HEK293T (cell line): ENCODE measurements around the gene ZNF778.

Experiments
- ARNT ChIP-seq: fragments of 450-650 bp; IDR thresholded peaks from 2 replicates; pipeline ENCODE4 v1.6.1; 2017; ENCODE audit warnings: mild to moderate bottlenecking
- BHLHE40 ChIP-seq: fragments of 450-650 bp; IDR thresholded peaks from 2 replicates; pipeline ENCODE4 v1.6.1; 2016; ENCODE audit warnings: mild to moderate bottlenecking, moderate library complexity, borderline replicate concordance
- CTBP1 ChIP-seq: fragments of 450-650 bp; IDR thresholded peaks from 2 replicates; pipeline ENCODE4 v1.6.1; 2016; ENCODE audit warnings: borderline replicate concordance
- ELF4 ChIP-seq: fragments of 450-650 bp; IDR thresholded peaks from 2 replicates; pipeline ENCODE4 v1.6.1; 2017; ENCODE audit warnings: antibody characterized with exemption
- FOXA1 ChIP-seq: fragments of 450-650 bp; IDR thresholded peaks from 2 replicates; pipeline ENCODE4 v1.6.1; 2016; ENCODE audit warnings: mild to moderate bottlenecking
- FOXM1 ChIP-seq: fragments of 450-650 bp; IDR thresholded peaks from 2 replicates; pipeline ENCODE4 v1.6.1; 2017; ENCODE audit warnings: mild to moderate bottlenecking, borderline replicate concordance
- HDGF ChIP-seq: fragments of 450-650 bp; IDR thresholded peaks from 2 replicates; pipeline ENCODE4 v1.6.1; 2017; ENCODE audit warnings: antibody characterized with exemption, borderline replicate concordance
- NFRKB ChIP-seq: fragments of 450-650 bp; IDR thresholded peaks from 2 replicates; pipeline ENCODE4 v1.6.1; 2016; ENCODE audit warnings: mild to moderate bottlenecking, moderate library complexity
- PKNOX1 ChIP-seq: fragments of 450-650 bp; IDR thresholded peaks from 2 replicates; pipeline ENCODE4 v1.6.1; 2016
- SP1 ChIP-seq: fragments of 450-650 bp; IDR thresholded peaks from 2 replicates; pipeline ENCODE4 v1.6.1; 2017
- TARDBP ChIP-seq: fragments of 450-650 bp; IDR thresholded peaks from 2 replicates; pipeline ENCODE4 v1.6.1; 2016
- ZNF384 ChIP-seq: fragments of 450-650 bp; IDR thresholded peaks from 2 replicates; pipeline ENCODE4 v1.6.1; 2016

GRCh38 chr16:89210904-89211515 is 6.5 kb upstream of the ZNF778 start:
- TF ChIP-seq CTBP1 (no peak), PKNOX1 (no peak), SP1 (no peak), ARNT (no peak), BHLHE40 (no peak), TARDBP (no peak), HDGF (no peak), ELF4 (no peak), FOXA1 (no peak), ZNF384 (no peak), FOXM1 (no peak), NFRKB (no peak)
